Measurements from ENCODE around the gene ZSCAN10. TPM values are rescaled to one million over a fixed set of nuclear protein-coding genes. Genes with fewer than 3 reads are reported as not detected.
"Not testable (repeated sequence)": the region's sequence is repeated elsewhere in the genome, so short reads cannot be mapped to it uniquely, and the experiment has no call there.

ZSCAN10 gene
- total RNA-seq, 1 donor from 2014 or later, result 0.10 TPM

- ATAC-seq (peak; percentile 86), DNase-seq (ENCODE audit: low spot score) (peak; percentile 87)
Measured at GRCh38 chr16:3065069-3065741, 33.9 kb downstream of the ZSCAN10 start, which contains the start of gene IL32. IL32 (plus strand) TSS chr16:3065640; CDS start chr16:3065812, 172 bp downstream.

DNA sequence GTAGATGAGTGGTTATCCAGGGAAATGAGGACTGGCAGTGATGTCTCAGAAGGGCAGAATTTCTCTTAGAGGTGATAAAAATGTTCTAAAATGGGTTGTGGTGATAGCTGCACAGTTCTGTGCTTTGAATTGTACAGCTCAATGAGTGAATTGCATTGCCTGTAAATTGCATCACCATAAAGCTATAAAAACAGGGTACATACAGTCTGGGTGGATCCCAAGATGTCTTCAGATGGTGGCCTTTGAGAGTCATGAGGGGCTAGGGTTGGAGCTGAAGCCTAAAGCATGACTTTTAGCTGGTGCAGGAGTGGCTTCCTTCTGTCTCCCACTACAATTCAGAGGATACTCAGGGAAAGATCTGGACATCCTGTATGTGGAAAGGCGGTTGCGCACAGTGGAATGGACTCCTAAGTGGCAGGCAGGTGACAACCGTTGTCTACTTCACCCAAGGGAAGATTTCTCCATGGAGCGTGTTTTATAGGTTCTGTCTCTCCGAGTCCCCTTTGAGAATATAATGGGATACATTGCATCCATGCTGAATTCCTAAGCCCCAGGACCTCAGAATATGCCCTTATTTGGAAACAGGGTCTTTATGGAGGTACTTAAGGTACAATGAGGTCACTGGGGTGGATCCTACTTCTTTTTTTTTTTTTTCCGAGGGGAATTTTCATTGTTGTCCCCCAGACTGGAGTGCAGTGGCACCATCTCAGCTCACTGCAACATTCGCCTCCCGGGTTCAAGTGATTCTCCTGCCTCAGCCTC is 35.3 kb downstream of the ZSCAN10 start:
- DNase-seq (ENCODE audit: low spot score) (no peak), ATAC-seq (no peak)

DNA sequence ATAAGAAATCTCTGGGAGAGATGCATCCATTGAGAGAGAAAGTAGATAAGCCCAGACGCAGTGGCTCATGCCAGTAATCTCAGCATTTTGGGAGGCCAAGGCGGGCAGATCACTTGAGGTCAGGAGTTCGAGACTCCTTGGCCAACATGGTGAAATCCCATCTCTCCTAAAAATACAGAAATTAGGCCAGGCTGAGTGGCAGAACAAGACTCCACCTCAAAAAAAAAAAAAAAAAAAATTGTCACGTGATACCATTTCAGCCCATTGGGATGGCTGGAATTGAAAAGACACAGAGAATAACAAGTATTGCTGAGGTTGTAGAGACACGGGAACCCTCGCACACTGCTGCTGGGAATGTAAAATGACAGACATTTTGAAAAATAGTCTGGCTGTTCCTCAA is 36.5 kb downstream of the ZSCAN10 start:
- ATAC-seq (no peak), DNase-seq (ENCODE audit: low spot score) (no peak)

DNA sequence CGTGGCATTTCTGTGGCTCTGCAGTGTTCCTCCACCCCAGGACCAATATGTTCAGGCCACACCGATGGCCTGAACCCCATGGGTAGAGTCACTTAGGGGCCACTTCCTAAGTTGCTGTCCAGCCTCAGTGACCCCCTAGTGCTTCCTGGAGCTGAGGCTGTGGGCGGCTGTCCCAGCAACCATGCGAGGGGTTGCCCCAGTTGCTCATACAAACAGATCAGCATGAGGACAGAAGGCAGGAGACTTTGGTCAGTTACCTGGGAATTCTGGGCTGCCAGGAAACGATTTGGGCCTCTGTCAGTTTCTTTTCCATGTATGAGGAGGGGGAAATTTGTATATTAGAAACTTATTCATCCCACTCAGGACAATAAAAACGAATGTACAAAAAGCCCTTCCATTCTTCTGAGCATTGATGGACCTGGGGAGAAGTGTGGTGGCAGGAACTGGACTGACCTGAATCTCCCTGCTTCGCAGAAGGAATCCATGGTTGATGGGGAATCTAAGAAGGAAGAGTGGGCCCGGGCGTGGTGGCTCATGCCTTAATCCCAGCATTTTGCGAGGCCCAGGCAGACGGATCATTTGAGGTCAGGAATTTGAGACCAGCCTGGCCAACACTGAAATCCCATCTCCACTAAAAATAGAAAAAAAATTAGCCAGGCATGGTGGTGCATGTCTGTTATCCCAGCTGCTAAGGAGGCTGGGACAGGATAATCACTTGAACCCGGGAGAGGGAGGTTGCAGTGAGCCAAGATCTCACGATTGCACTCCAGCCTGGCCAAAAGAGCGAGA is 38.6 kb downstream of the ZSCAN10 start:
- DNase-seq (ENCODE audit: low spot score), result no peak
- no peak for ATAC-seq

DNA sequence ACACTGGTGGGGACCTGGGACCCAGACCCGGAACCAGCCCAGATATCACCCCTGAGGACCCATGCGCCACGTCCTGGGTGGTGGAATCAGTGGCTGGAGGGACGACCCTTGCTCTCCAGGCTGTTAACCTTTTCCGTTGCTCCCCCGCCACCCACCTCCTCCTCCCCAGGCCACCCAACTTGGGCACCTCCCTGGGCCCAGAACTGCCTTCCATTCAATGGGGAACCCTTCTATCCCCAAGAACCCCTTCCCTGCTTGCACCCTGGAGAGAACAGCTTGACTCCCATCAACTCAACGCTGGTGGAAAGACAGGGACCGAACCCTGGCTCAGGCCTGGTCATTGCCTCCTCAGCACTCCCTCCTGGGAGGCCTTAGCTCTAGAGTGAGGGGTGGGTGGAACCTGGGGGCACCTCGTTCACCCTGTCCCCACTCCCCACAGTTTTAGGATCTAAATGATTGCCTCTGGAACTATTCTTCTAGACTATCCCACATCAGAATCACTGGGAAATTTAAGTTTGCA is 39.3 kb downstream of the ZSCAN10 start:
- no peak for DNase-seq (ENCODE audit: low spot score)
- no peak for ATAC-seq

GRCh38 chr16:3059041-3059722 is 39.9 kb downstream of the ZSCAN10 start:
- ATAC-seq (peak; percentile 98), DNase-seq (ENCODE audit: low spot score) (peak; percentile 91)

GRCh38 chr16:3058139-3059030 is 40.7 kb downstream of the ZSCAN10 start:
- DNase-seq (ENCODE audit: low spot score) (peak; percentile 66), ATAC-seq (peak; percentile 45)

GRCh38 chr16:3057181-3058138 is 41.6 kb downstream of the ZSCAN10 start:
- no peak for ATAC-seq
- DNase-seq (ENCODE audit: low spot score), result no peak

DNA sequence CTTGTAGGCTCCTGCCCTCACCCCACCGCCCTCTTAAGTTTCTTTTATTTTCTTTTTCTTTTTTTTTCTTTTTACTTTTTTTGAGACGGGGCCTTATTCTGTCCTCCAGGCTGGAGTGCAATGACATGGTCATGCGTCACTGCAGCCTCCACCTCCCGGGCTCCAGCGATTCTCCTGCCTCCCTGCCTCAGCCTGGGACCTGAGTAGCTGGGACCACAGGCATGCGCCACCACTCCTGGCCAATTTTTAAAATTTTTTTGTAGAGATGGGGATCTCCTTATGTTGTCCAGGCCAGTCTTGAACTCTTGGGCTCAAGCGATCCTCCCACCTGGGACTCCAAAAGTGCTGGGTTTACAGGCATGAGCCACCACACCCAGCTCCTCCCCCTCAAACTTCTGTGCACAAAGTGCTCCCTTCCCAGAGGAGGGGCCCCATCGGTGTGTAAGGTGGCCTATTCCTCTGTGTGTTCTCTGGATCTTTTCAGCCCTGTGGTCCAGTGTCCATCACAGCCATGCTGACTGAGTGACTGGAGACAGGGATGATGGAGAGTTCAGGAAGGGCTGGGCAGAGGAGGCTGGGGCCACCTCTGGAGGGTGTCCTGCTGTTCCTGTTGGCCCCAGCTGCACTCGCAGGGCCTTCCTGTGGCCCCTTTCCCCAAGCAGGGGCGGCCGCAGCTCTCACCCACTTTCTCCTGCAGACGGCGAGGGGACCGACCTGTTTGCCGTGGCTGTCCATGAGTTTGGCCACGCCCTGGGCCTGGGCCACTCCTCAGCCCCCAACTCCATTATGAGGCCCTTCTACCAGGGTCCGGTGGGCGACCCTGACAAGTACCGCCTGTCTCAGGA is 42.5 kb downstream of the ZSCAN10 start:
- no peak for DNase-seq (ENCODE audit: low spot score)
- no peak for ATAC-seq

GRCh38 chr16:3055734-3056115 is 43.4 kb downstream of the ZSCAN10 start:
- not testable (repeated sequence) for ATAC-seq; DNase-seq (ENCODE audit: low spot score)

GRCh38 chr16:3054965-3055733 is 43.9 kb downstream of the ZSCAN10 start:
- DNase-seq (ENCODE audit: low spot score) (no peak), ATAC-seq (no peak)

DNA sequence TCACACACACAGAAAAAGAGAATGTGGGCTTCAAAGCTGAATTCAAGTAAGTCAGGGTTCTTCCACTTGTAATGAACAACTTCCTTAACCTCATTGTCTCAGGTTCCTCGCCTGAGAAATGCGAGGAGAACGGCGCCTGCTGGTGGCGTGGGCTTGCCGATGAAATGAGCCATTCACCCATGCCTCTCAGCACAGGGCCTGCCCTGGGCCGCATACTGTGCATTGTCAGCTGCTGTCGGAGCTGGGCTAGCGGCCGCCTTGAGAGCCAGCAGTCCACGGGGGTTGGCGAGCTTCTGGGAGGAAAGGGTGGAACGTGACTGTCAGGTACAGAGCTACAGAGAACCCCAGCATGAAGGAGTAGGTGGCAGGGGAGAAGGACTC is 45.8 kb downstream of the ZSCAN10 start:
- not testable (repeated sequence) for DNase-seq (ENCODE audit: low spot score); ATAC-seq

GRCh38 chr16:3052571-3053329 is 46.3 kb downstream of the ZSCAN10 start:
- not testable (repeated sequence) for ATAC-seq; DNase-seq (ENCODE audit: low spot score)

- ATAC-seq, result no peak
- no peak for DNase-seq (ENCODE audit: low spot score)
Measured at GRCh38 chr16:3051494-3051893, 47.6 kb downstream of the ZSCAN10 start.

DNA sequence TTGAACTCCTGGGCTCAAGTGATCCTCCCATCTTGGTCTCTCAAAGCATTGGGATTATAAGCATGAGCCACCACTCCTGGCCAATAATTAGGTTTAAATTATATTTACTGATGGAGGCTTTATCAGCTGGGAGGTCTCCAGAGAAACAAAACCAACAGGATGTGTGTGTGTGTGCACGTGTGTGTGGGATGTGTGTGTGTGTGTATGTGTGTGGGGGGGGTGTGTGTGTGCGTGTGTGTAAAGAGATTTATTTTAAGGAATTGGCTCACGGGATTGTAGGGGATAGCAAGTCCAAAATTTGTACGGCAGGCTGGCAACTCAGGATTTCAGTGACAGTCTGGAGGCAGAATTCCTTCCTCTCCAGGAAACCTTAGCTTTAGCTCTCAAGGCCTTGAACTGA is 48.1 kb downstream of the ZSCAN10 start:
- ATAC-seq (no peak), DNase-seq (ENCODE audit: low spot score) (no peak)

GRCh38 chr16:3050487-3050886 is 48.6 kb downstream of the ZSCAN10 start:
- no peak for ATAC-seq
- no peak for DNase-seq (ENCODE audit: low spot score)
